Middle frontal gyrus (tissue), 1 donor: ENCODE measurements around the gene LGALS7.
"Not testable (repeated sequence)": the region's sequence is repeated elsewhere in the genome, so short reads cannot be mapped to it uniquely, and the experiment has no call there.

Source experiments
- DNase-seq: peaks from one replicate; pipeline ENCODE4 v3.0.0-alpha.2; 2015; ENCODE audit warnings: low spot score; ENCODE audit errors: extremely low spot score

LGALS7 gene

DNA sequence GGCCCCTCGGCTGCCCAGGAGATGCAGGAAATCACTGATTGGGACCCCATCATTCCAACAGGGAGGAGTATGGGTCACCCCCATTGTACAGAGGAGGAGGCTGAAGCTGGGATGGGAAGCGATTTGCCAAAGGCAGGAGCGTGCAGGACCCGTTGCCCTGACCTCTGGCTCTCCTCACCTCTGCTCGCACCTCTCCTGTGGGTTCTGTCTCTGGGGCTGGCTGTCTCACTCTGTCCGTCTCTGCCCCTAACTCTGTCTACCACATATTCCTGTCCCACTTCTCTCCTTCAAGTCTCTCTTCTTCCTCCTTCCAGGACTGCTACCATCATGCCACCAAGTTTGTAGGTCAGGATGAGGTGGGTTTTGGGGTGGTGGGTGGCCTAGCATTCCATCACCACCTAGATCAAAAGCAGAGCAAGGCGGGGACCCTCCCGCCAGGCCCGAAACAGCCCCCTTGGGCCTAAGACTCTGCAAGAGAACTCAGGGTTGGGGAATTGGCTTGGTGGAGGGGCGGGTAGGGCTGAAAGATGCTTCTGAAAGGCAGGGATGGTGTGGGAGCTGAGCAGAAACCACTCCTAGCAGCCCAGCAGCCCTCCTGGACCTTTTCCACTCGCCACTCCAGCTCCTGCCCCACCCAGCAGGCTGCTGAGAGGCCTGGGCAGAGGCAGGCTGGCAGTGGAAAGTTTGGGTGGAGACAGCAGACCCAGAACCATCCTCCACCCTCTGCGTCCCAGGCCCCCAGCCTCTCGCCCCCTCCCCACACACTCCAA is 1.0 kb upstream of the LGALS7 start:
- no peak for DNase-seq

DNA sequence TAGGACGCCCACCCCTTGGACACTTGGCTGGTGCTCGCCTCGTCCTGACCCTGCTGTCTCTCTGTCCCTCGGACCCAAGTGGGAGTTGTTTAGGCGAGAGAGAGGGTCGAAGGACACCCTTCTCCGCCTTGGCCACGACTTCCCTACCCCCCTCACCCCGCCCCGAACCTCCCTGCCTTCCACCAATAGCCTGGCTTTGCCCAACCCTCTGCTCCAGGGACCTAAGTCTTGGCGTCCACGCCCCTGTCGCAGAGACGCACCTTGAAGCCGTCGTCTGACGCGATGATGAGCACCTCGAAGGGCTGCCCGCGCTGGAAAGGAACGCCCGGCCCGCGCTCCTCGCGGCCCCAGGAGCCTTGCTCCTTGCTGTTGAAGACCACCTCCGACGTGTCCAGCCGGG is 1.7 kb downstream of the LGALS7 start:
- DNase-seq: not testable (repeated sequence)

DNA sequence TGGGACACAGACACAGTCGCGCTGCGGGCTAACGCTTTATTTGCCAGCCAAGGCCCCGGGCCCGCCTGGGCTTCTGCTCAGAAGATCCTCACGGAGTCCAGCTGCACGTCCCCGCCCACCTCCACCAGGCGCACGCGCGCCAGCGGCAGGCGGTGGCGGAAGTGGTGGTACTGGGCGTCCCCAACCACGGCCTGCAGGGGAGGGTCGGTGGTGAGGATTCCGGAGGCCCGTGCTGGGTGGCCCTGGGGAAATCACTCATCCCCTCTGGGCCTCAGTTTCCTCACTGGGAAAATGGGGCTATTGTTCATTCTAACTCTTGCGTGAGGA is 2.4 kb downstream of the LGALS7 start:
- not testable (repeated sequence) for DNase-seq

DNA sequence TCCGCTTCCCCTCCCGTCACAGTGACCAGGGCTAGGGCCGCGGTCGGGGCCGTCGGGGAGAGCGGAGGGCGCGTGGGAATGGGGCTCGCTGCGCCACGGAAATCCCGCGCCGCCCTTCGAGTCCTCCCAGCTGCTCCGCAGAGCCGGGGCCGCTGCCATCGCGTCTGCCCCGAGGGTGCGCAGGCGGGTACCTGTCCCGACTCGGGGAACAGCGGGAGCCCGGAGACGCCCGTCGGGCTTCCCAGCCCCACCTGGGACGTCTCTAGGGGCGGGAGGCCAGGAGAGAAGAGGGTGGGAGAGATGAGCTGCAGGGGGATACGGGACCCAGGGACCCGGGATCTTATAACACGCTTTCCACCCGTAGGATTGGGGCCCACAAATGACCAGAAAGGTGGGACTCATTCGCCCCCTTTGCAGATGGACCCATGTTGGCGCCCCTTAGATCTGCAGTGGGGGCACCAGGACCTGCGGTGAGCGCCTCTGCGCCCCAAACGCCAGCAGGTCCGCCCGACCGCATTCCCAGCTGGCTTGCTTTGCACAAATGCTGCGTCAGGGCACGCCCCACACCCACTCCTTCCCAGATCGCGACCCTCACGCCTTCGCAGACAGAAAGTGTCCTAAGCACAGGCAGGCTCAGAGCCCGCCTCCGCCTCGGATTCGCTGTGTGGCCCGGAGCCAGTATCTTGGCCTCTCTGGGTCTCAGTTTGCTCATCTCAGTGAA is 2.9 kb downstream of the LGALS7 start:
- DNase-seq: not testable (repeated sequence)

DNA sequence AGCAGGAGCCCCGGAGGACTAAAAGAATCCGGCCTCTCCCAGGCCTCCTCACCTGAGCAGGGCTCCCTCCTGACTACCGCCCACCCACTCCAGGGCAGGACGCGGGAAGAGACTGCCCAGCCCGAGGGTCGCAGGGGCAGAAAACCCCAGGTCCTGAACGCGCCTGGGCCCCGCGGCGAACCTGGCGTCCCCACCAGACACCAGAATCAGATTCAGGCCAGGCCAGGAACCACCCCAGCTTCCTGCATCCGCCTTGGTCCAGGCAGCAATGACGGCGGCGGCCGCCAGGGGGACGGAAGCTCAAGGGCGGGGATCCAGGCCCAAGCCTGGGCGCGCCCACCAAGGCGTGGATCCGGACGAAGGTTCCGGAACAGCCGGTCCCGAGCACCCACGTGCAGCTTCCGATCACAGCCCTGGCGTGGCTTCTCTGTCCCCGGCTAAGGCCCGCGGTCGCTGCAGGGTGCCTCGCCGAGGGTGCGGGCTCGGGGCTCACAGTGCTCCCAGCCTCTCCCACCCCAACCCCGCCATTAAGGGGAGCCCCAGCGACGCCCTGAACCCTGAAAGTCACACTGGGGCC is 3.6 kb downstream of the LGALS7 start:
- no peak for DNase-seq

DNA sequence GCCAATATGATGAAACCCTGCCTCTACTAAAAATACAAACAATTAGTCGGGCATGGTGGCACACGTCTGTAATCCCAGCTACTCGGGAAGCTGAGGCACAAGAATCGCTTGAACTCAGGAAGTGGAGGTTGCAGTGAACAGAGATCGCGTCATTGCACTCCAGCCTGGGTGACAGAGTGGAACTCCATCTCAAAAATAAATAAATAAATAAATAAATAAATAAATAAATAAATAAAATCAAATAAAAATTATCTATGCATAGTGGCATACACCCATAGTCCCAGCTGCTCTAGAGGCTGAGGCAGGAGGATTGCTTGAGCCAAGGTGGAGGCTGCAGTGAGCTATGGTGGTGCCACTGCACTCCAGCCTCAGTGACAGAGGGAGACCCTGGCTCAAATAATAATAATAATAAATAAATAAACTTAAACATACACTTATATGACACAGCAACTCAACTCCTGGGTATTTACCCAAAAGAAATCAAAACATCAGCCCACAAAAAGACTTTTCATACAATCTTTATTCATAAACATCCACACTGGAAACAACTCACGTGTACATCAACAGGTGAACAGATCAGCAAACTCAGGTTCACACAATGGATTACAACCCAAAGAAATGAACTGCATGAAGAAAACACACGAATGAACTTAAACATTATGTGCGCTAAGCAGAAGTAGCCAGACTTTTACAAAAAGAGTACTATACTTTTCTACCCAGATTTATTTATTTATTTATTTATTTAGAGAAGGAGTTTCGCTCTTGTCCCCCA is 6.9 kb downstream of the LGALS7 start:
- DNase-seq: no peak

DNA sequence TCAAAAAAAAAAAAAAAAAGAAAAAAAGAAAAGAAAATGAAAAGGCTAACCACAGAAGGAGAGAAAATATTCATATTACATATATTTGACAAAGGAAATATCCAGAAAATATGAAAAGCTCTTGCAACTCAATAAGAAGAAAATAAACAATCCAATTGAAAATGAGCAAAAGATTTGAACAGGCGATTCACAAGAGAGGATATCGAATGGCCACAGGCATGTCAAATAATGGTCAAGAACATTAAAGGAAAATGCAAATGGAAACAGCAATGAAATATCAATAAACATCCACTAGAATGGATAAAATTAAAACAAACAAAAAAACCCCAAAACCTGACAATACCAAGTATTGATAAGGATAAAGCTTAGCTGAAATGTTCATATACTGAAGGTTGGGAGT is 8.1 kb downstream of the LGALS7 start:
- DNase-seq: no peak

DNA sequence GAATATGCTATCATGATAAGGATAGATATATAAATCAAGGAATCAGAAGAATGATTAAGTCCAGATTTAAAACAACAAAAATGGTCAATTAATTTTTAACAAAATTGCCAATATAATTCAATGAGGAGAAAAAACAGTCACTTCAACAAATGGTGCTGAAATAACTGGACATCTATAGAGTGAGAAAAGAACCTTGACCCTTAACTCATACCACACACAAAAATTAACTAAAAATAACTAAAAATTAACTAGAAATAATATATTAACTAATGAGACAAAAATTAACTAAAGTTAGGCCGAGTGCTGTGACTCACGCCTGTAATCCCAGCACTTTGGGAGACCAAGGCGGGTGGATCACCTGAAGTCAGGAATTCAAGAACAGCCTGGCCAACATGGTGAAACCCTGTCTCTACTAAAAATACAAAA is 9.5 kb downstream of the LGALS7 start:
- no peak for DNase-seq

DNA sequence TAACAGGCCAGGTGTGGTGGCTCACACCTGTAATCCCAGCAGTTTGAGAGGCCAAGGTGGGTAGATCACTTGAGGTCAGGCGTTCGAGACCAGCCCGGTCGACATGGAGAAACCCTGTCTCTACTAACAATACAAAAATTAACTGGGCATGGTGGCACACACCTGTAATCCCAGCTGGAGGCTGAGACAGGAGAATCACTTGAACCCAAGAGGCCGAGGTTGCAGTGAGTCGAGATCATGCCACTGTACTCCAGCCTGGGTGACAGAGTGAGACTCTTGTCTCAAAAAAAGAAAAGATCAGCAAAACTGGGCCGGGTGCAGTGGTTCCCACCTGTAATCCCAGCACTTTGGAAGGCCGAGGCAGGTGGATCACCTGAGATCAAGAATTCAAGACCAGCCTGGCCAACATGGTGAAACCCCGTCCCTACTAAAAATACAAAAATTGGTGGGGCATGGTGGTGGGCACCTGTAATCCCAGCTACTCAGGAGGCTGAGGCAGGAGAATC is 11.4 kb downstream of the LGALS7 start:
- not testable (repeated sequence) for DNase-seq

DNA sequence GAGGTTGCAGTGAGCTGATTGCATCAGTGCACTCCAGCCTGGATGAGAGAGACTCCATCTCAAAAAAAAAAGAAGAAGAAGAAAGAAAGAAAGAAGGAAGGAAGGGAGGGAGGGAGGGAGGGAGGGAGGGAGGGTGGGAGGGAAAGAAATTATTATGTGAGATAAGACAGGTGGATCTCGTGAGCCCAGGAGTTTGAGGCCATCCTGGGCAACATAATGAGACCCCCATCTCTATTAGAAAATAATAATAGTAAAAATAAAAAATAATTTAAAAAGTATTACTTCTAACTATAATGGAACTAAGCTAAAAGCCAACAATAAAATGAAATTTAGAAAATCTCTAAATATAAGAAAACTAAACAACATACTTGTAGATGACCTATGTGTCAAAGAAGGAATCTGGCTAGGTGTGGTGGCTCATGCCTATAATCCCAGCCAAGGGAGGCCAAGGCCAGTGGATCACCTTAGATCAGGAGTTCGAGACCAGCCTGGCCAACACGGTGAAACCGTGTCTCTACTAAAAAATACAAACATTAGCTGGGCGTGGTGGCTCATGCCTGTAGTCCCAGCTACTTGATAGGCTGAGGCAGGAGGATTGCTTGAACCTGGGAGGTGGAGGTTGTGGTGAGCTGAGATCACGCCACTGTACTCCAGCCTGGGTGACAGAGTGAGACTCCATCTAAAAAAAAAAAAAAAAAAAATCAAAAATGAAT is 12.4 kb downstream of the LGALS7 start:
- not testable (repeated sequence) for DNase-seq

DNA sequence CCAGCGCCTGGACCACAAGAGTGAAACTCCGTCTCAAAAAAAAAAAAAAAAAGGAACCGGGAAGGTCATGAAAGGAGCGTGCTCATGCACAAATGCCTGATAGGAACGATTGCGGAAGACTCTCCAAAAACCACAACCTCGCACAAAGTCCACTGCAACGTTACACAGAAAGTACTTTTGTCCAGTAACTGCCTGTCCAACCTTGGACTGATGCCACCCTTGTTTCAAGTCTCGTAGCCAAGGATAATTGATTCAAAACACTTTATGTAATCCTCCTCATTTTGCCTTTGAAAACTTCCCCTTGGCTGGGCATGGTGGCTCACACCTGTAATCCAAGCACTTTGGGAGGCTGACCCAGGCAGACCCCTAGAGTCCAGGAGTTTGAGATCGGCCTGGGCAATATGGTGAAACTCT is 13.7 kb downstream of the LGALS7 start:
- DNase-seq: no peak

DNA sequence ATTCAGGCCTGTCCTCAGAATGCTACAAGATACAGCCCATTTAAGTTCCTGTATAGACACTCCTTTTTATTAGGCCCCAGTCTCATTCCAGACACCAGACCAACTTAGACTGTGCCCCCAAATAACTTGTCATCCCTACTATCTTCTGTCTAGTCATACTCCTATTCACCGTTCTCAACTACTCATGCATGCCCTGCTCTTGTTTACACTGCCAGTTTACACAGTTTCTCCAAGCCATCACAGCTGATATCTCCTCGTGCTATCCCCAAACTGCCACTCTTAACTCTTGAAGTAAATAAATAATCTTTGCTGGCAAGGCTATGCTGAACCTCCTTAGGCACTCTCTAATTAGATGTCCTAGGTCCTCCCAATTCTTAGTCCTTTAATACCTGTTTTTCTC is 19.1 kb downstream of the LGALS7 start:
- DNase-seq: not testable (repeated sequence)

DNA sequence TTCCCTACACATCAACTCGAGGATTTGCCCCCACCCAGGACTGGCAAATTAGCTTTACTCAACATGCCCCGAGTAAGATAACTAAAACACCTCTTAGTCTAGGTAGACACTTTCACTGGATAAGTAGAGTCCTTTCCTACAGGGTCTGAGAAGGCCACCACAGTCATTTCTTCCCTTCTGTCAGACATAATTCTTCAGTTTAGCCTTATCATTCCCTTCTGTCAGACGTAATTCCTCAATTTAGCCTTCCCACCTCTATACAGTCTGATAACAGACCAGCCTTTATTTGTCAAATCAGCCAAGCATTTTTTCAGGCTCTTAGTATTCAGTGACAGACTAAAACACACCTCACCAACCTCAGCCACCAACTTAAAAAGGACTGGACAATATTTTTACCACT is 19.5 kb downstream of the LGALS7 start:
- not testable (repeated sequence) for DNase-seq

DNA sequence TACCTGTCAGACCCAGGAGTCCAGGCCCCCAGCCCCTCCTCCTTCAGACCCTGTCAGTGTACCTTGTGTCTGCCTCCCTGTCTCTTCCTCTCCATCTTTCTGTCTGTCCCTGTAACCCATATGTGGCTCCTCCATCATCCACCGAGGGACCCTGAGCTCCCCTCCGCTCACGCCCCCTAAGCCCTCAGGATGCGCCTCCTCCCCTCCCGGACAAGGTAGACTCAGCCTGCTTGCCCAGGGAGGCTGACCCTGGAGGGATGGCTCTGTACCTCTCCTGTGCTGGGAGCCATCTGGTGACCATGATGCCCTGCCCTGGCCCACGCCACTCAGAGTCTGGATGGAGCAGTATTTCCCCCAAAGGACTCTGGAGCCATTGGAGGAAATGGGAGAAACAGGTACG is 28.0 kb downstream of the LGALS7 start:
- DNase-seq: no peak

DNA sequence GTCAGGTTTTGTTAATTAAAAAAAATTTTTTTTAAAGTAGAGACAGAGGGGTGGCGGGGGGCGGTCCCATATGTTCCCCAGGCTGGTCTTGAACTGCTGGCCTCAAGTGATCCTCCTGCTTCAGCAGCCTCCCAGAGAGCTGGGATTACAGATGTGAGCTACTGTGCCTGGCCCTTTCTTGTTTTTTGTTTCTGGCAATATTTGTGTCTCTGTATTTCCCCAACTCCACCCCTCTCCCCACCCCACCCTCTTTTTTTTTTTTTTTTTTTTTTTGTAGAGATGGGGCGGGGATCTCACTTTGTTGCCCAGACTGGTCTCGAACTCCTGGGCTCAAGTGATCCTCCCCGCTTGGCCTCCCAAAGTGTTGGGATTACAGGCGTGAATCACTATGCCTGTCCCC is 28.4 kb downstream of the LGALS7 start:
- no peak for DNase-seq

DNA sequence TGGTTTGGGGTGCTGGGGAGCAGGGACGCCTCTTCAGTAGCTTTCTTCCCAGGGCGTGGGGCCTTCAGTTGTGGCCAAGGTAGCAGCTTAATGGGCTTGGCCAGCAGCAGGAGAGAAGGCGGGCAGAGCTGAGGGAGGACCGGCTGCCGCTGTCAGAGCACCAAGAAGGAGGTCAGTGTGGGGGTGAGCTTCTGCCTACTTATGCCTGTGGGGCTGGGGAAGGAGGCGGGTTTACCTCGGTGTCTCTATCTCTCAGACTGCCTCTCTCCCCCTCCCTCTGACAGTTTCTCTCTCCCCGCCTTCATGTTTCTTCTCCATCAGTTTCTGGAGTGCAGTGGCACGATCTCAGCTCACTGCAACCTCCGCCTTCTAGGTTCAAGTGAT is 29.0 kb downstream of the LGALS7 start, which contains the start of gene CAPN12:
Gene CAPN12, minus strand, starts transcription at position 177 of the 384 bp plus-strand sequence. CDS start 309 bp downstream, outside the sequence.
- DNase-seq: no peak

DNA sequence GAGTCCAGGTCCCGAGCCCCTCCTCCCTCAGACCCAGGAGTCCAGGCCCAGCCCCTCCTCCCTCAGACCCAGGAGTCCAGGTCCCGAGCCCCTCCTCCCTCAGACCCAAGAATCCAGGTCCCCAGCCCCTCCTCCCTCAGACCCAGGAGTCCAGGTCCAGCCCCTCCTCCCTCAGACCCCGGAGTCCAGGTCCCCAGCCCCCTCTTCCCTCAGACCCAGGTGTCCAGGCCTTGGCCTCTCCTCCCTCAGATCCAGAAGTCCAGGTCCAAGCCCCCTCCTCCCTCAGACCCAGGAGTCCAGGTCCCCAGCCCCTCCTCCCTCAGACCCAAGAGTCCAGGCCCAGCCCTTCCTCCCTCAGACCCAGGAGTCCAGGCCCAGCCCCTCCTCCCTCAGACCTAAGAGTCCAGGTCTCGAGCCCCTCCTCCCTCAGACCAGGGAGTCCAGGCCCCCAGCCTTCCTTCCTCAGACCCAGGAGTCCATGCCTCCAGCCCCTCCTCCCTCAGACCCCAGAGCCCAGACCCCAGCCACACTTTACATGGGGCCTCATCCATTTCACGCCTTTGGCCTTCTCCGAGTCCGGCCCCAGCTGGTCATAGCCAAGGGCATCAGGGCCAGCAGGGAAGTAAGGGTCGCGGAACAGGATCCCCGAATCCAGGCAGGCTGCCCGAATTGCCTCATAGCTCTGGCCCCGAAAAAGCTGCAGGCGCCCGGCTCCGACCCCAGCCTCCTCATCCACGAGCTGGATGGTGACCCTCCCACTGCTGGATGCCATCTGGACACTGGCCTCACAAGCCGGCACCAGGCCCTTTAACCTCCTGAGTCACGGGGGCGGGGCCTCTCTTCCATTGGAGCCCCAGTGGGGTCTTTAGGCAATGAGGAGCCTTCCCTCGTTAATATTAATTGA is 29.7 kb downstream of the LGALS7 start:
- DNase-seq: no peak

DNA sequence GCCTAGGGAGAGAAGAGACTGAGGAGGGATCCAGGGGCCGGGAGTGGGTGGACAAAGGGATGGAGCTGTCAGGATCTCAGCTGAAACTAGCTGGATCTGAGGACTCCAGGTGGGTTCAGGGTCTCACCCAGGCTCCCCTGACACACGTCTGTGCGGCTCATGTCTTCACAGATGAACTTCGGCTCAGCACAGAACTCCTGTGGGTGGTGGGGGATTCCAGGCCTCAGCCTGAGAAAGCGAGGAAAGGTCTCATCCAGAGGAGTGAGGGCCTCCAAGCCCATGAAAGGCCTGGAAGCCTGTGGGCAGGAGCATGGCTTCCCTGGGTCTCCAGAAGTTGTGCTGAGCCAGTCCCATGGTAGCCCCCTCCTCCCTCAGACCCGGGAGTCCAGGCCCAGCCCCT is 30.4 kb downstream of the LGALS7 start:
- no peak for DNase-seq

DNA sequence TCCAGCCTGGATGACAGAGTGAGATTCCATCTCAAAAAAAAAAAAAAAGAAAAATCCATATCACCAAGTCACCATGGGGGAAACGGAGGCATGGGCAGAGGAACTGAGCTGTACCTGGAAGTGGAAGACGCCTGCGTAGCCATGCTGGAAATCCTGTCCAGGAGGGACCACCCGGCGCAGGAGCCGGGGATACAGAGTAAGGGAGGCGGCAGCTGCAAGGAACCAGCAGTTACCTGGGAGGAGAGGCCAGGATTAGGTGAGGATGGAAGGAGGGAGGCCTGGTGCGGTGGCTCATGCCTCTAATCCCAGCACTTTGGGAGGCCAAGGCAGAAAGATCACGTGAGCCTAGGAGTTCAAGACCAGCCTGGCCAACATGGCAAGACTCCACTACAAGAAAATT is 31.0 kb downstream of the LGALS7 start:
- no peak for DNase-seq

DNA sequence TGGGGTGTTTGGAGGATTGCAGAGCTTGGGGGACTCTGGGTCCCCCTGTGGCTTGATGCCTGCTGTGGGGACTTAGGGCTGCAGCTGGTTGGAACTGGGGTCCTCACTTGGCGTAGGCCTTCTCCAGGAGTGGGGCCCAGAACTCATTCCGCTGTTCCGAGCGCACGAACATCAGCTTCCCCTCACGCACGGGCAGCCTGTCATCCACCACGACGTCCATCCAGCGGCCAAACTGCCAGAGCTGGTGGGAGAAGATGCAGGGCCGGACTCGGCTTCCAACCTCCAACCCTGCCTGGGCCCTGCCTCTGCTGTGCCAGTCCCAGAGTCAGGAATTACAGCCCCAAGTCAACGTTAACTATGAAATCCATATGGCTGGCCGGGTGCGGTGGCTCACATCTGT is 31.6 kb downstream of the LGALS7 start:
- DNase-seq: no peak
